HepG2 (cell line): ENCODE measurements around the gene RIMOC1. TPM values are rescaled to one million over a fixed set of nuclear protein-coding genes. Genes with fewer than 3 reads are reported as not detected.

ENCODE experiments used
- ATAC-seq: fragments of 200-7000 bp; cut with Tn5 transposase; 3 replicates; pipeline ENCODE4 v1.9.1; 2020; ENCODE audit warnings: mild to moderate bottlenecking, moderate library complexity
- BruUV-seq: library from RNA; stranded (reverse); fragments of 400-500 nt; replicated peaks from 2 replicates; lab custom pipeline; 2021; lab: Mats Ljungman, UMichigan
- CTCF ChIA-PET: fragments of 300-600 bp; formaldehyde crosslinking; extraction: SDS; loops from one replicate; lab custom pipeline; 2021; ENCODE audit warnings: low total read pairs, inconsistent platforms, low intra/inter-chr PET ratio; lab: Yijun Ruan, JAX
- POLR2A ChIA-PET: fragments of 350-600 bp; sonication (Branson Sonifier 250); formaldehyde crosslinking; loops from one replicate; lab custom pipeline; 2020; ENCODE audit warnings: antibody characterized with exemption, inconsistent platforms; lab: Yijun Ruan, JAX
- DNase-seq: peaks from one replicate; pipeline ENCODE4 v3.0.0-alpha.2; 2015; ENCODE audit warnings: low spot score
- FAIRE-seq: peaks from 3 replicates; lab custom pipeline; 2011; peaks lifted over from hg19 to GRCh38; lab: Jason Lieb, UNC
- H2AFZ ChIP-seq: one replicate; pipeline ENCODE4 v1.6.1; 2011; ENCODE audit warnings: low read length, inconsistent platforms
- H3K27ac ChIP-seq: fragments of 300-600 bp; 3 replicates; pipeline ENCODE4 v1.8.0; 2011; ENCODE audit warnings: mixed run types, mild to moderate bottlenecking, mixed read lengths, low read length, inconsistent platforms; ENCODE audit not compliant: insufficient read depth; ENCODE audit errors: extremely low read length
- H3K27me3 ChIP-seq, 2 experiments: fragments of 200-600 bp in 1 of 2; 2 replicates in 1 of 2; 3 replicates in 1 of 2; pipeline versions ENCODE4 v1.6.0 to v1.8.0; 2011; ENCODE audit warnings: low read length in 2 of 2, mild to moderate bottlenecking in 2 of 2, moderate library complexity in 2 of 2, inconsistent platforms in 1 of 2; ENCODE audit not compliant: insufficient read depth in 2 of 2, control insufficient read depth in 1 of 2
- H3K36me3 ChIP-seq, 2 experiments: fragments of 200-600 bp in 1 of 2; replicated peaks in 1 of 2; 2 replicates in 1 of 2; 3 replicates in 1 of 2; pipeline versions ENCODE4 v1.5.1 to v1.8.0; 2011; ENCODE audit warnings: low read length in 2 of 2, inconsistent platforms in 1 of 2; ENCODE audit not compliant: insufficient read depth in 2 of 2, control insufficient read depth in 1 of 2
- H3K4me1 ChIP-seq: 2 replicates; pipeline ENCODE4 v1.5.1; 2012; ENCODE audit warnings: low read length, inconsistent platforms; ENCODE audit not compliant: insufficient read depth
- H3K4me2 ChIP-seq: 2 replicates; pipeline ENCODE4 v1.6.0; 2011; ENCODE audit warnings: low read depth, low read length, inconsistent platforms
- H3K4me3 ChIP-seq, 3 experiments: fragments of 200-600 bp in 1 of 3; sonication (generic), shearing (Covaris generic) in 1 of 3; replicated peaks in 1 of 3; 2 replicates each; pipeline ENCODE4 v1.5.1; 2011 to 2016; ENCODE audit warnings: low read length in 3 of 3, inconsistent platforms in 2 of 3, low read depth in 2 of 3, mild to moderate bottlenecking in 2 of 3, control low read depth in 1 of 3, mixed read lengths in 1 of 3; ENCODE audit not compliant: insufficient read depth in 1 of 3
- H3K79me2 ChIP-seq: one replicate; pipeline ENCODE4 v1.6.1; 2011; ENCODE audit warnings: low read length, inconsistent platforms; ENCODE audit not compliant: insufficient read depth
- H3K9ac ChIP-seq: 2 replicates; pipeline ENCODE4 v1.6.0; 2011; ENCODE audit warnings: mild to moderate bottlenecking, low read depth, low read length, inconsistent platforms; ENCODE audit not compliant: insufficient read depth
- H3K9me3 ChIP-seq: 2 replicates; pipeline ENCODE4 v1.5.1; 2012; ENCODE audit warnings: mild to moderate bottlenecking, low read length
- H4K20me1 ChIP-seq: 2 replicates; pipeline ENCODE4 v1.6.0; 2011; ENCODE audit warnings: inconsistent platforms, mild to moderate bottlenecking, low read length, moderate library complexity; ENCODE audit not compliant: insufficient read depth
- HOMEZ ChIP-seq: IDR thresholded peaks from 2 replicates; pipeline ENCODE4 v1.6.1; 2016; ENCODE audit warnings: low read depth
- LBX2 ChIP-seq: sonication (generic); formaldehyde crosslinking; IDR thresholded peaks from 2 replicates; pipeline ENCODE4 v1.5.0; 2020; ENCODE audit warnings: missing genetic modification reagents, mild to moderate bottlenecking, borderline replicate concordance
- LRRFIP1 ChIP-seq: sonication (generic); formaldehyde crosslinking; conservative IDR thresholded peaks from 2 replicates; pipeline ENCODE4 v1.4.0; 2020; ENCODE audit warnings: missing genetic modification reagents
- NCOA2 ChIP-seq: sonication (generic); formaldehyde crosslinking; IDR thresholded peaks from 2 replicates; pipeline ENCODE4 v1.8.0; 2022; ENCODE audit warnings: inconsistent platforms
- NFYB ChIP-seq: sonication (generic); formaldehyde crosslinking; IDR thresholded peaks from 2 replicates; pipeline ENCODE4 v1.4.0; 2020; ENCODE audit warnings: missing genetic modification reagents
- REST ChIP-seq, 2 experiments: IDR thresholded peaks; 2 replicates each; pipeline ENCODE4 v1.6.1; 2011 to 2012; ENCODE audit warnings: low read length in 2 of 2, borderline replicate concordance in 1 of 2, low read depth in 1 of 2, mild to moderate bottlenecking in 1 of 2, moderate library complexity in 1 of 2
- RNF219 ChIP-seq: sonication (generic); formaldehyde crosslinking; IDR thresholded peaks from 2 replicates; pipeline ENCODE4 v1.5.0; 2020; ENCODE audit warnings: mild to moderate bottlenecking, missing genetic modification reagents
- SKI ChIP-seq: fragments of 450-650 bp; IDR thresholded peaks from one replicate; pipeline ENCODE4 v1.6.1; 2018; ENCODE audit warnings: mild to moderate bottlenecking; ENCODE audit not compliant: partially characterized antibody
- SMAD1 ChIP-seq: sonication (generic); formaldehyde crosslinking; IDR thresholded peaks from 2 replicates; pipeline ENCODE4 v1.4.0; 2020; ENCODE audit warnings: missing genetic modification reagents, low read depth, mild to moderate bottlenecking, borderline replicate concordance
- TP53 ChIP-seq: sonication (generic); formaldehyde crosslinking; conservative IDR thresholded peaks from 2 replicates; pipeline ENCODE4 v1.4.0; 2020; ENCODE audit warnings: missing genetic modification reagents
- ZBTB8A ChIP-seq: sonication (generic); formaldehyde crosslinking; IDR thresholded peaks from 2 replicates; pipeline ENCODE4 v1.4.0; 2020; ENCODE audit warnings: mild to moderate bottlenecking, low read depth, missing genetic modification reagents, borderline replicate concordance
- ZNF619 ChIP-seq: sonication (generic); formaldehyde crosslinking; IDR thresholded peaks from 2 replicates; pipeline ENCODE4 v1.4.0; 2020; ENCODE audit warnings: mild to moderate bottlenecking, missing genetic modification reagents
- WGBS: methylation state at CpG from one replicate; pipeline ENCODE4 v1.1.6; 2017; ENCODE audit warnings: low lambda C conversion rate; 5-methylcytosine and 5-hydroxymethylcytosine counted together
- in situ Hi-C: cut with HindIII; loops from 2 replicates; pipeline ENCODE4 v1.10.0; 2017; ENCODE audit warnings: low pct_unique_long_range_greater_than_20kb; ENCODE audit not compliant: extremely low pct_ligation_motif_present
- intact Hi-C: fragments of 100-400 bp; cut with micrococcal nuclease; formaldehyde crosslinking; loops from one replicate; pipeline ENCODE4 v1.10.0; 2022; ENCODE audit not compliant: unreplicated experiment
- polyA plus RNA-seq, 8 experiments: library from polyadenylated mRNA; depleted of rRNA in 3 of 8; stranded (reverse) in 7 of 8; unstranded in 1 of 8; fragments of >200 nt; fragmentation: Illumina TruSeq in 4 of 8; extraction: Trizol in 4 of 8; gene quantifications; 2 replicates each; pipeline versions ENCODE4 v1.2.1 to v1.2.3, GENCODE V29; 2011 to 2016; ENCODE audit warnings: low read depth in 4 of 8, missing spikeins in 1 of 8, mixed read lengths in 1 of 8; ENCODE audit not compliant: insufficient read depth in 1 of 8
- total RNA-seq, 5 experiments: library from RNA; depleted of rRNA; stranded (reverse); fragments of >200 nt; fragmentation: Illumina TruSeq; extraction: Trizol; gene quantifications; 2 replicates each; pipeline ENCODE4 v1.2.3, GENCODE V29; 2016; ENCODE audit warnings: low read depth in 1 of 5

The RIMOC1 gene
- total and polyA plus RNA-seq, 2 of the 13 experiments (the other 11 are each of a cell fraction or from before 2014, with no cell fraction given): 16.3 to 16.9 TPM

GRCh38 chr5:41876678-41877077 lies 27.5 kb upstream of the RIMOC1 start (continued):
- TF ChIP-seq NFYB (CRISPR knock-in tag) (no peak), NCOA2 (CRISPR knock-in tag) (no peak)

- no peak overlapping the region for H3K27ac ChIP-seq
- in situ Hi-C loops (no loop called here), intact Hi-C loops (no loop called here)
- WGBS: 93% methylated on average over 1 of the region's 1 CpG
- H3K4me1 ChIP-seq: peaks cover 20% of the 10 kb centered on the region
- no peak overlapping the region for H2AFZ ChIP-seq
- no peak for FAIRE-seq
- no peaks in the 10 kb centered on the region for H4K20me1 ChIP-seq
- H3K4me3 ChIP-seq: no peak overlapping the region
- no peak overlapping the region for H3K4me2 ChIP-seq
- no peaks in the 10 kb centered on the region for H3K27me3 ChIP-seq
- BruUV-seq: no TSS peak
- no peaks in the 10 kb centered on the region for H3K79me2 ChIP-seq
- DNase-seq: no peak
- CTCF ChIA-PET: no interaction called here
- H3K9ac ChIP-seq: no peak overlapping the region
- ATAC-seq: no peak
- H3K36me3 ChIP-seq: no peaks in the 10 kb centered on the region
- H3K9me3 ChIP-seq: no peaks in the 10 kb centered on the region
- POLR2A ChIA-PET: no interaction called here
- no peak for TF ChIP-seq LRRFIP1 (CRISPR knock-in tag)
- no peak for TF ChIP-seq RNF219 (CRISPR knock-in tag)
- no peak for TF ChIP-seq LBX2 (CRISPR knock-in tag)
- no peak for TF ChIP-seq SKI
- no peak for TF ChIP-seq TP53 (CRISPR knock-in tag)
- no peak for TF ChIP-seq REST (IDR thresholded peaks at IDR 0.05; ENCODE audit: borderline replicate concordance in 1 of 2, low read depth in 1 of 2, low read length in 2 of 2)
- no peak for TF ChIP-seq ZNF619 (CRISPR knock-in tag)
- no peak for TF ChIP-seq SMAD1
- TF ChIP-seq HOMEZ (CRISPR knock-in tag): no peak
- no peak for TF ChIP-seq ZBTB8A (CRISPR knock-in tag)
These were observed 26.7 kb upstream of the RIMOC1 start for GRCh38 chr5:41877408-41877807.
